ENCODE results near the gene MRPS6. TPM values are rescaled to one million over a fixed set of nuclear protein-coding genes. Genes with fewer than 3 reads are reported as not detected.
A peak's percentile ranks its signal among the peaks of the same experiment; 100 is the strongest.

MRPS6 gene
- total RNA-seq, 1 experiment from 2014 or later = 43.5 TPM

GRCh38 chr21:34156957-34157356 lies 83.6 kb downstream of the MRPS6 start:
- no peak for TF ChIP-seq CTCF (IDR thresholded peaks at IDR 0.05; ENCODE audit: unreplicated experiment)
- Mint-ChIP-seq H3K4me1 (ENCODE audit: low read depth, unreplicated experiment) (no peaks in the 10 kb centered on the region), H3K27ac (ENCODE audit: unreplicated experiment) (no peak overlapping the region), H3K4me3 (ENCODE audit: low read depth, unreplicated experiment) (no peak overlapping the region), H3K36me3 (ENCODE audit: insufficient read depth, unreplicated experiment) (no peaks in the 10 kb centered on the region), H3K9me3 (ENCODE audit: low read depth, unreplicated experiment) (no peaks in the 10 kb centered on the region), H3K27me3 (ENCODE audit: unreplicated experiment) (no peaks in the 10 kb centered on the region)
- DNase-seq = no peak
- intact Hi-C loops (cut with micrococcal nuclease; ENCODE audit: unreplicated experiment) = no loop called here
- CTCF ChIA-PET = no interaction called here
- BruUV-seq (replicated peaks) = no TSS peak

- intact Hi-C loops (cut with micrococcal nuclease; ENCODE audit: unreplicated experiment) = no loop called here
- no peaks in the 10 kb centered on the region for H3K36me3 Mint-ChIP-seq (ENCODE audit: insufficient read depth, unreplicated experiment)
- DNase-seq = no peak
- BruUV-seq (replicated peaks) = no TSS peak
- TF ChIP-seq CTCF (IDR thresholded peaks at IDR 0.05; ENCODE audit: unreplicated experiment) = no peak
- H3K27ac Mint-ChIP-seq (ENCODE audit: unreplicated experiment) = no peak overlapping the region
- CTCF ChIA-PET = no interaction called here
- no peak overlapping the region for H3K4me3 Mint-ChIP-seq (ENCODE audit: low read depth, unreplicated experiment)
- no peaks in the 10 kb centered on the region for H3K4me1 Mint-ChIP-seq (ENCODE audit: low read depth, unreplicated experiment)
- H3K27me3 Mint-ChIP-seq (ENCODE audit: unreplicated experiment) = no peaks in the 10 kb centered on the region
- H3K9me3 Mint-ChIP-seq (ENCODE audit: low read depth, unreplicated experiment) = no peaks in the 10 kb centered on the region
Measured at GRCh38 chr21:34157521-34157920, 84.1 kb downstream of the MRPS6 start.

DNA sequence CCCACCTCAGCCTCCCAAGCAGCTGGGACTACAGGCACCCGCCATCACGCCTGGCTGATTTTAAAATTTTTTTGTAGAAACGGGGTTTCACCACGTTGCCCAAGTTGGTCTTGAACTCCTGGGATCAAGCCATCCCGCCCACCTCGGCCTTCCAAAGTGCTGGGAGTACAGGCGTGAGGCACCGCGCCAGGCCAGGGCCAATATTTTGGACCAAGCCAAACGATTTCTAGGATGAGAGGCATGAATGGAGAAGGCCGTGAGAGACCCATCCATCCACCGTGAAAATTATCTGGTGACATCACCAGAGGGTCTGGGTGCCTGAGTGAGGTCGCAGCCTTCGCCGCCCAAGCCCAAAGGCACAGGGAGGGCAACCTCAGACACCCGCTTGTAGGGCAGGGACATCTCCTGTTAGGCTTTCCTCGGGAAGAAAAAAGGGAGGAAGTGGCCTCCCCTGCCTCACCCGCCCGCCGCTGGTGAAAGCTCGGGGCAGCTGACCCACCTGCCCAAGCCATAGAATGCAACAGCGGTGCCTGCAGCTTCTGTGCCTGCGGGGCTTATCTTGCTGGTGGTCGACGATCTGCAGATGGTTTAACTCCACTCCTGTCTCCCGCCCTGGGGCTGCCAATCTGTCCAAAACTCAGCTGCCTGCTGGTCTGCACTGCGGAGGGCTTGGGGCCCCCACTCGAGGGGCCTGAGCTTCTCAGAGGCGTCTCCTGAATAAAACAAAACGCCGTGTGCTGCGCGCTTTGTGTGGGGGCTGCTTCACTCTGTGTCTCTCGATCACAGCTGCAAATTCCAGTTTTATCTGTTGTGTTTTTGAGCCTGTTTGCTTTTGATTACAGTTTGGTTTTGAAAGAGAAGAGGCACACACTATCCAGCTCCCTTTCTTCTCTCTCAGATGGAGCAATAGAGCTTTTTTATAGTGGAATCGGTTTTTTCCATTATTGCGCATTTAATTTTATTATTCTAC lies 85.8 kb downstream of the MRPS6 start:
- H3K36me3 Mint-ChIP-seq (ENCODE audit: insufficient read depth, unreplicated experiment) = no peaks in the 10 kb centered on the region
- H3K4me3 Mint-ChIP-seq (ENCODE audit: low read depth, unreplicated experiment) = no peak overlapping the region
- intact Hi-C loops (cut with micrococcal nuclease; ENCODE audit: unreplicated experiment) = no loop called here
- no peak for TF ChIP-seq CTCF (IDR thresholded peaks at IDR 0.05; ENCODE audit: unreplicated experiment)
- no peaks in the 10 kb centered on the region for H3K4me1 Mint-ChIP-seq (ENCODE audit: low read depth, unreplicated experiment)
- CTCF ChIA-PET = no interaction called here
- H3K27ac Mint-ChIP-seq (ENCODE audit: unreplicated experiment) = no peak overlapping the region
- no peaks in the 10 kb centered on the region for H3K9me3 Mint-ChIP-seq (ENCODE audit: low read depth, unreplicated experiment)
- no peak for DNase-seq
- BruUV-seq (replicated peaks) = no TSS peak
- no peaks in the 10 kb centered on the region for H3K27me3 Mint-ChIP-seq (ENCODE audit: unreplicated experiment)

GRCh38 chr21:34166468-34166867 lies 93.1 kb downstream of the MRPS6 start:
- BruUV-seq (replicated peaks) = no TSS peak
- Mint-ChIP-seq H3K4me3 (ENCODE audit: low read depth, unreplicated experiment) (no peak overlapping the region), H3K36me3 (ENCODE audit: insufficient read depth, unreplicated experiment) (no peaks in the 10 kb centered on the region), H3K27me3 (ENCODE audit: unreplicated experiment) (no peaks in the 10 kb centered on the region), H3K27ac (ENCODE audit: unreplicated experiment) (no peak overlapping the region), H3K4me1 (ENCODE audit: low read depth, unreplicated experiment) (no peaks in the 10 kb centered on the region), H3K9me3 (ENCODE audit: low read depth, unreplicated experiment) (peaks cover 12% of the 10 kb centered on the region)
- intact Hi-C loops (cut with micrococcal nuclease; ENCODE audit: unreplicated experiment) = no loop called here
- TF ChIP-seq CTCF (IDR thresholded peaks at IDR 0.05; ENCODE audit: unreplicated experiment) = no peak
- DNase-seq = peak; percentile 4
- CTCF ChIA-PET = no interaction called here

Data from Calu3 (cell line).